ENCODE measurements around the gene STMN1.

DNA sequence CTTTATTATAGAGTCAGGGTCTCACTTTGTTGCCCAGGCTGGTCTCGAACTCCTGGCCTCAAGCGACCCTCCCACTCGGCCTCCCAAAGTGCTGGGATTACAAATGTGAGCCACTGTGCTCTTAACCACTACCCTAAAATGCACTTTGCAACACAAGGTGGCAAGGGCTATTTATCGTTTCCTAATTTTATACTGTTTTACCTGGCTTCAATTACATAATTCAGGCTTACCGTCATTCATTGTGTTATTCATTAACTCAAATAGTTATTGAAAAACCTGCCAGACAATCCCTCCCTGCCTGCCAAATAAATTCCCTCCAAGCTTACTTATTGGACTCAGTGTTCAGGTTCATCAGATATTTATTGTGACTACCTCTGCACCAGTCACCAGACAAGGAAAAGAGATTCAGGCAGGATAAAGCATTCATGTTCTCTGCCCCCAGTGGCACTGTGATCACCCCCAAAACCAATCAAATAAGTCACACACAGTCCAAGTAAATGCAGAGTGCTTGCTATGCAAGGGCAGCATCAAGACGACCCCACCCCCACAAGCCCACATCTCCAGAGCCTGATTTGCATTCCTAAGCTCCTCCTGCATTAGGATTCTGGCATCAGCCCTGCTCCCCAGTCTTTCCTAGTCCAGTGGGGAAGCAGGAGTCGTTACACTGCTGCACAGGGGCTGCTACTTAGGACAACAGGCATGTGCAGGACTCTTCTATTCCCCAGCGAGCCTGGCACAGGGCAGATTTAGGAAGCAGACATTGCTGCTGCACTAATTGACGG is 38.8 kb downstream of the STMN1 start:
- TF ChIP-seq, protein P1, sequence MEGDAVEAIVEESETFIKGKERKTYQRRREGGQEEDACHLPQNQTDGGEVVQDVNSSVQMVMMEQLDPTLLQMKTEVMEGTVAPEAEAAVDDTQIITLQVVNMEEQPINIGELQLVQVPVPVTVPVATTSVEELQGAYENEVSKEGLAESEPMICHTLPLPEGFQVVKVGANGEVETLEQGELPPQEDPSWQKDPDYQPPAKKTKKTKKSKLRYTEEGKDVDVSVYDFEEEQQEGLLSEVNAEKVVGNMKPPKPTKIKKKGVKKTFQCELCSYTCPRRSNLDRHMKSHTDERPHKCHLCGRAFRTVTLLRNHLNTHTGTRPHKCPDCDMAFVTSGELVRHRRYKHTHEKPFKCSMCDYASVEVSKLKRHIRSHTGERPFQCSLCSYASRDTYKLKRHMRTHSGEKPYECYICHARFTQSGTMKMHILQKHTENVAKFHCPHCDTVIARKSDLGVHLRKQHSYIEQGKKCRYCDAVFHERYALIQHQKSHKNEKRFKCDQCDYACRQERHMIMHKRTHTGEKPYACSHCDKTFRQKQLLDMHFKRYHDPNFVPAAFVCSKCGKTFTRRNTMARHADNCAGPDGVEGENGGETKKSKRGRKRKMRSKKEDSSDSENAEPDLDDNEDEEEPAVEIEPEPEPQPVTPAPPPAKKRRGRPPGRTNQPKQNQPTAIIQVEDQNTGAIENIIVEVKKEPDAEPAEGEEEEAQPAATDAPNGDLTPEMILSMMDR (IDR thresholded peaks at IDR 0.05 in 2 of 3, conservative IDR thresholded peaks at IDR 0.05 in 1 of 3; ENCODE audit: control insufficient read depth in 2 of 3, extremely low read depth in 1 of 3, insufficient read depth in 1 of 3, low read depth in 3 of 3, low read length in 3 of 3), result no peak
- no peak for TF ChIP-seq JUND (IDR thresholded peaks at IDR 0.05; ENCODE audit: low read depth, low read length)
- TF ChIP-seq, protein P2, sequence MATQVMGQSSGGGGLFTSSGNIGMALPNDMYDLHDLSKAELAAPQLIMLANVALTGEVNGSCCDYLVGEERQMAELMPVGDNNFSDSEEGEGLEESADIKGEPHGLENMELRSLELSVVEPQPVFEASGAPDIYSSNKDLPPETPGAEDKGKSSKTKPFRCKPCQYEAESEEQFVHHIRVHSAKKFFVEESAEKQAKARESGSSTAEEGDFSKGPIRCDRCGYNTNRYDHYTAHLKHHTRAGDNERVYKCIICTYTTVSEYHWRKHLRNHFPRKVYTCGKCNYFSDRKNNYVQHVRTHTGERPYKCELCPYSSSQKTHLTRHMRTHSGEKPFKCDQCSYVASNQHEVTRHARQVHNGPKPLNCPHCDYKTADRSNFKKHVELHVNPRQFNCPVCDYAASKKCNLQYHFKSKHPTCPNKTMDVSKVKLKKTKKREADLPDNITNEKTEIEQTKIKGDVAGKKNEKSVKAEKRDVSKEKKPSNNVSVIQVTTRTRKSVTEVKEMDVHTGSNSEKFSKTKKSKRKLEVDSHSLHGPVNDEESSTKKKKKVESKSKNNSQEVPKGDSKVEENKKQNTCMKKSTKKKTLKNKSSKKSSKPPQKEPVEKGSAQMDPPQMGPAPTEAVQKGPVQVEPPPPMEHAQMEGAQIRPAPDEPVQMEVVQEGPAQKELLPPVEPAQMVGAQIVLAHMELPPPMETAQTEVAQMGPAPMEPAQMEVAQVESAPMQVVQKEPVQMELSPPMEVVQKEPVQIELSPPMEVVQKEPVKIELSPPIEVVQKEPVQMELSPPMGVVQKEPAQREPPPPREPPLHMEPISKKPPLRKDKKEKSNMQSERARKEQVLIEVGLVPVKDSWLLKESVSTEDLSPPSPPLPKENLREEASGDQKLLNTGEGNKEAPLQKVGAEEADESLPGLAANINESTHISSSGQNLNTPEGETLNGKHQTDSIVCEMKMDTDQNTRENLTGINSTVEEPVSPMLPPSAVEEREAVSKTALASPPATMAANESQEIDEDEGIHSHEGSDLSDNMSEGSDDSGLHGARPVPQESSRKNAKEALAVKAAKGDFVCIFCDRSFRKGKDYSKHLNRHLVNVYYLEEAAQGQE (IDR thresholded peaks at IDR 0.05; ENCODE audit: low read depth, low read length), result no peak
- no peak for TF ChIP-seq NR2C2 (IDR thresholded peaks at IDR 0.05; ENCODE audit: borderline replicate concordance, control insufficient read depth, insufficient read length, low read depth)
- TF ChIP-seq, protein P3, sequence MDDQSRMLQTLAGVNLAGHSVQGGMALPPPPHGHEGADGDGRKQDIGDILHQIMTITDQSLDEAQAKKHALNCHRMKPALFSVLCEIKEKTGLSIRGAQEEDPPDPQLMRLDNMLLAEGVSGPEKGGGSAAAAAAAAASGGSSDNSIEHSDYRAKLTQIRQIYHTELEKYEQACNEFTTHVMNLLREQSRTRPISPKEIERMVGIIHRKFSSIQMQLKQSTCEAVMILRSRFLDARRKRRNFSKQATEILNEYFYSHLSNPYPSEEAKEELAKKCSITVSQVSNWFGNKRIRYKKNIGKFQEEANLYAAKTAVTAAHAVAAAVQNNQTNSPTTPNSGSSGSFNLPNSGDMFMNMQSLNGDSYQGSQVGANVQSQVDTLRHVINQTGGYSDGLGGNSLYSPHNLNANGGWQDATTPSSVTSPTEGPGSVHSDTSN (IDR thresholded peaks at IDR 0.05; ENCODE audit: insufficient replicate concordance, low read depth, low read length), result no peak
- TF ChIP-seq JUNB (IDR thresholded peaks at IDR 0.05), result no peak
- TF ChIP-seq RCOR1 (conservative IDR thresholded peaks at IDR 0.05; ENCODE audit: low read depth, low read length), result no peak
- TF ChIP-seq EP300 (IDR thresholded peaks at IDR 0.05; ENCODE audit: borderline replicate concordance in 1 of 2, control insufficient read depth in 1 of 2, low read depth in 2 of 2, low read length in 2 of 2), result no peak
- TF ChIP-seq, protein P4, sequence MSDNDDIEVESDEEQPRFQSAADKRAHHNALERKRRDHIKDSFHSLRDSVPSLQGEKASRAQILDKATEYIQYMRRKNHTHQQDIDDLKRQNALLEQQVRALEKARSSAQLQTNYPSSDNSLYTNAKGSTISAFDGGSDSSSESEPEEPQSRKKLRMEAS (IDR thresholded peaks at IDR 0.05; ENCODE audit: low read depth, low read length), result no peak
- no peak for TF ChIP-seq HDAC6 (IDR thresholded peaks at IDR 0.05; ENCODE audit: unreplicated experiment)
